Osteoblast (primary cell): Measurements from ENCODE around the gene FLT1. TPM values are rescaled to one million over a fixed set of nuclear protein-coding genes. Genes with fewer than 3 reads are reported as not detected.

ENCODE experiments used
- DNase-seq: peaks from one replicate; pipeline ENCODE4 v3.0.0; 2011; ENCODE audit warnings: low spot score, mixed read lengths; ENCODE audit not compliant: insufficient read length; ENCODE audit errors: missing footprints
- H2AFZ ChIP-seq: 2 replicates; pipeline ENCODE4 v1.6.0; 2011; ENCODE audit warnings: mild to moderate bottlenecking, low read length
- H3K27ac ChIP-seq: 2 replicates; pipeline ENCODE4 v1.5.1; 2011; ENCODE audit warnings: mild to moderate bottlenecking, low read depth, low read length, moderate library complexity
- H3K27me3 ChIP-seq: 2 replicates; pipeline ENCODE4 v1.6.0; 2012; ENCODE audit warnings: mild to moderate bottlenecking, control low read depth, inconsistent platforms, low read length, moderate library complexity; ENCODE audit not compliant: insufficient read depth
- H3K36me3 ChIP-seq: 2 replicates; pipeline ENCODE4 v1.5.1; 2011; ENCODE audit warnings: mild to moderate bottlenecking, low read length, control low read depth, moderate library complexity; ENCODE audit not compliant: insufficient read depth
- H3K4me1 ChIP-seq: 2 replicates; pipeline ENCODE4 v1.5.1; 2011; ENCODE audit warnings: mild to moderate bottlenecking, low read length, control low read depth, moderate library complexity; ENCODE audit not compliant: insufficient read depth
- H3K4me2 ChIP-seq: 2 replicates; pipeline ENCODE4 v1.6.0; 2011; ENCODE audit warnings: mild to moderate bottlenecking, low read length; ENCODE audit not compliant: insufficient read depth
- H3K4me3 ChIP-seq: fragments of 200-600 bp; sonication (generic); 3 replicates; pipeline ENCODE4 v1.5.1; 2012; ENCODE audit warnings: mild to moderate bottlenecking, low read length, inconsistent platforms; ENCODE audit not compliant: insufficient read depth
- H3K79me2 ChIP-seq: 2 replicates; pipeline ENCODE4 v1.6.0; 2012; ENCODE audit warnings: mild to moderate bottlenecking, low read length, control low read depth, inconsistent platforms; ENCODE audit not compliant: insufficient read depth
- H3K9me3 ChIP-seq: 2 replicates; pipeline ENCODE4 v1.5.1; 2011; ENCODE audit warnings: low read depth, low read length, control low read depth
- H4K20me1 ChIP-seq: 2 replicates; pipeline ENCODE4 v1.6.0; 2012; ENCODE audit warnings: mild to moderate bottlenecking, low read length, control low read depth; ENCODE audit not compliant: insufficient read depth
- CTCF ChIP-seq: IDR thresholded peaks from 2 replicates; pipeline ENCODE4 v1.5.1; 2011; ENCODE audit warnings: mild to moderate bottlenecking, low read depth, low read length, moderate library complexity; ENCODE audit errors: extremely low read depth
- total RNA-seq: library from RNA; depleted of rRNA; stranded (reverse); fragments of >200 nt; gene quantifications from 2 replicates; pipeline ENCODE4 v1.2.3, GENCODE V29; 2012

Gene FLT1
- total RNA-seq, 1 donor = not detected

GRCh38 chr13:28497143-28497876 lies 2.4 kb upstream of the FLT1 start:
- Histone ChIP-seq H3K36me3 (no peaks in the 10 kb centered on the region), H3K27me3 (peaks cover 64% of the 10 kb centered on the region), H3K27ac (no peak overlapping the region), H2AFZ (no peak overlapping the region), H3K9me3 (no peaks in the 10 kb centered on the region), H3K4me3 (no peak overlapping the region), H3K4me1 (peaks cover 8% of the 10 kb centered on the region), H3K79me2 (no peaks in the 10 kb centered on the region), H4K20me1 (no peaks in the 10 kb centered on the region), H3K4me2 (no peak overlapping the region)
- no peak for TF ChIP-seq CTCF
- no peak for DNase-seq

GRCh38 chr13:28496188-28496564 lies 1.2 kb upstream of the FLT1 start:
- Histone ChIP-seq H2AFZ (no peak overlapping the region), H3K27me3 (peaks cover 72% of the 10 kb centered on the region), H3K4me2 (no peak overlapping the region), H3K79me2 (no peaks in the 10 kb centered on the region), H3K27ac (no peak overlapping the region), H3K9me3 (no peaks in the 10 kb centered on the region), H3K4me3 (no peak overlapping the region), H3K36me3 (no peaks in the 10 kb centered on the region), H4K20me1 (no peaks in the 10 kb centered on the region), H3K4me1 (peaks cover 8% of the 10 kb centered on the region)
- peak; percentile 57 for DNase-seq
- no peak for TF ChIP-seq CTCF

GRCh38 chr13:28495538-28496187 lies 735 bp upstream of the FLT1 start:
- DNase-seq = peak; percentile 76
- Histone ChIP-seq H3K4me2 (peak overlapping the region; percentile 58), H3K9me3 (no peaks in the 10 kb centered on the region), H2AFZ (no peak overlapping the region), H4K20me1 (no peaks in the 10 kb centered on the region), H3K27me3 (peaks cover 77% of the 10 kb centered on the region), H3K4me3 (peak overlapping the region; percentile 56), H3K36me3 (no peaks in the 10 kb centered on the region), H3K4me1 (peaks cover 8% of the 10 kb centered on the region), H3K27ac (no peak overlapping the region), H3K79me2 (no peaks in the 10 kb centered on the region)
- no peak for TF ChIP-seq CTCF

GRCh38 chr13:28494504-28494777 lies 487 bp downstream of the FLT1 start:
- peaks cover 89% of the 10 kb centered on the region for H3K27me3 ChIP-seq
- H3K36me3 ChIP-seq = no peaks in the 10 kb centered on the region
- H3K9me3 ChIP-seq = no peaks in the 10 kb centered on the region
- H3K79me2 ChIP-seq = no peaks in the 10 kb centered on the region
- H3K4me1 ChIP-seq = peaks cover 8% of the 10 kb centered on the region
- TF ChIP-seq CTCF = no peak
- DNase-seq = no peak
- no peak overlapping the region for H3K27ac ChIP-seq
- H3K4me3 ChIP-seq = peak overlapping the region; percentile 56
- no peak overlapping the region for H2AFZ ChIP-seq
- H3K4me2 ChIP-seq = peak overlapping the region; percentile 58
- no peaks in the 10 kb centered on the region for H4K20me1 ChIP-seq
